ENCODE measurements around the gene NTNG2.
"Not testable (repeated sequence)": the region's sequence is repeated elsewhere in the genome, so short reads cannot be mapped to it uniquely, and the experiment has no call there.

DNA sequence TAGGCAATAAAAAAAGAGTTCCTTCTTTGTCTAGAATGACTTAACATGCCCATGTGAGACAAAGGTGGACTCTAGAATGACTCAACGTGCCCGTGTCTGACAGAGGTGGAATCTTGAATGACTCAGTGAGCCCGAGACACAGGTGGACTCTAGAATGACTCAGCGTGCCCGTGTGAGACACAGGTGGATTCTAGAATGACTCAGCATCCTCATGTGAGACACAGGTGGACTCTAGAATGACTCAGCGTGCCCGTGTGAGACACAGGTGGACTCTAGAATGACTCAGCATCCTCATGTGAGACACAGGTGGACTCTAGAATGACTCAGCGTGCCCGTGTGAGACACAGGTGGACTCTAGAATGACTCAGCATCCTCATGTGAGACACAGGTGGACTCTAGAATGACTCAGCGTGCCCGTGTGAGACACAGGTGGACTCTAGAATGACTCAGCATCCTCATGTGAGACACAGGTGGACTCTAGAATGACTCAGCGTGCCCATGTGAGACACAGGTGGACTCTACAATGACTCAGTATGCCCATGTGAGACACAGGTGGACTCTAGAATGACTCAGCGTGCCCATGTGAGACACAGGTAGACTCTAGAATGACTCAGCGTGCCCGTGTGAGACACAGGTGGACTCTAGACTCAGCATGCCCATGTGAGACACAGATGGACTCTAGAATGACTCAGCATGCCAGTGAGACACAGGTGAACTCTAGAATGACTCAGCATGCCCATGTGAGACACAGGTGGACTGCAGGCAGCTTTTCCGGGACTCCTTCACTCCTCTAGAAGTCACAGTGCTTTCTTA is 108.1 kb downstream of the NTNG2 start:
- TF ChIP-seq ZNF658 (tag by site-specific recombination; IDR thresholded peaks at IDR 0.05); CTCF (tag by site-specific recombination; IDR thresholded peaks at IDR 0.05); ZNF423 (tag by site-specific recombination; IDR thresholded peaks at IDR 0.05); ZNF350 (tag by site-specific recombination; IDR thresholded peaks at IDR 0.05); ZNF184 (tag by site-specific recombination; IDR thresholded peaks at IDR 0.05); ZNF18 (tag by site-specific recombination; IDR thresholded peaks at IDR 0.05); PATZ1 (tag by site-specific recombination; IDR thresholded peaks at IDR 0.05); ZNF670 (tag by site-specific recombination; IDR thresholded peaks at IDR 0.05; ENCODE audit: low read depth); ZNF221 (tag by site-specific recombination; IDR thresholded peaks at IDR 0.05; ENCODE audit: borderline replicate concordance); MYNN (tag by site-specific recombination; IDR thresholded peaks at IDR 0.05; ENCODE audit: borderline replicate concordance); ZNF768 (tag by site-specific recombination; IDR thresholded peaks at IDR 0.05); ZNF274 (IDR thresholded peaks at IDR 0.05; ENCODE audit: low read length); ZNF274 (tag by site-specific recombination; IDR thresholded peaks at IDR 0.05; ENCODE audit: borderline replicate concordance): not testable (repeated sequence)
- TF ChIP-seq, protein P1, sequence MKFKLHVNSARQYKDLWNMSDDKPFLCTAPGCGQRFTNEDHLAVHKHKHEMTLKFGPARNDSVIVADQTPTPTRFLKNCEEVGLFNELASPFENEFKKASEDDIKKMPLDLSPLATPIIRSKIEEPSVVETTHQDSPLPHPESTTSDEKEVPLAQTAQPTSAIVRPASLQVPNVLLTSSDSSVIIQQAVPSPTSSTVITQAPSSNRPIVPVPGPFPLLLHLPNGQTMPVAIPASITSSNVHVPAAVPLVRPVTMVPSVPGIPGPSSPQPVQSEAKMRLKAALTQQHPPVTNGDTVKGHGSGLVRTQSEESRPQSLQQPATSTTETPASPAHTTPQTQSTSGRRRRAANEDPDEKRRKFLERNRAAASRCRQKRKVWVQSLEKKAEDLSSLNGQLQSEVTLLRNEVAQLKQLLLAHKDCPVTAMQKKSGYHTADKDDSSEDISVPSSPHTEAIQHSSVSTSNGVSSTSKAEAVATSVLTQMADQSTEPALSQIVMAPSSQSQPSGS (tag by site-specific recombination; IDR thresholded peaks at IDR 0.05; ENCODE audit: low read depth) = not testable (repeated sequence)
